ENCODE measurements around the gene DYNC2LI1. TPM values are rescaled to one million over a fixed set of nuclear protein-coding genes. Genes with fewer than 3 reads are reported as not detected.

DYNC2LI1 gene
- total RNA-seq, 1 experiment from 2014 or later = 17.7 TPM

DNA sequence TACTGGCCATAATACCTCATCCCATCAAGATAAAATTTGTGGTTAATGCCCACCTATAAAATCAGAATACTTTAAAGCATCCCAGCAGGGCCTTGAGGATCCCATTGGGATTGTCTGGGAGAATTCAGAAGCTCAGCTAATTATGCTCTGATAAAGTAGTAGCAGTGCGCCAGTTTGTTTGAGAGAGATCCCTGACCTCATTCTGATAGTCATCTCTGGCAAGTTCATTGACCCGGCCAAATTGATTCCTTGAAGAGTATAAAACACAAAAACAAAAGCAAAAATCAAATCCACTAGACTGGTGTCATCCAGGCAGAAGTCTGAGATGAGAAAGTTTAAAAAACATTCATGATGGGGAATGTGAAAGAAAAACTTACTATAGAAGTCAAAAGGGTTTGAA lies 50.7 kb downstream of the DYNC2LI1 start:
- Histone ChIP-seq H4K20me1 (ENCODE audit: low read length) (no peaks in the 10 kb centered on the region), H3K9me2 (replicated peaks; ENCODE audit: low read length) (no peaks in the 10 kb centered on the region), H3K4me3 (ENCODE audit: low read length) (no peak overlapping the region), H2AFZ (ENCODE audit: low read length) (no peak overlapping the region), H3K36me3 (ENCODE audit: low read depth, low read length) (no peaks in the 10 kb centered on the region), H3K27ac (ENCODE audit: low read length) (no peak overlapping the region), H3K4me1 (ENCODE audit: insufficient read depth, low read length) (no peaks in the 10 kb centered on the region), H3F3A (ENCODE audit: low read length, unreplicated experiment) (no peaks in the 10 kb centered on the region), H3K27me3 (ENCODE audit: low read length) (peaks cover 19% of the 10 kb centered on the region), H3K9ac (ENCODE audit: low read length) (no peak overlapping the region), H3K9me3 (ENCODE audit: low read length) (no peaks in the 10 kb centered on the region), H3K4me2 (ENCODE audit: low read length) (no peak overlapping the region), H3K79me2 (ENCODE audit: low read length) (no peaks in the 10 kb centered on the region)
- TF ChIP-seq, protein P1, sequence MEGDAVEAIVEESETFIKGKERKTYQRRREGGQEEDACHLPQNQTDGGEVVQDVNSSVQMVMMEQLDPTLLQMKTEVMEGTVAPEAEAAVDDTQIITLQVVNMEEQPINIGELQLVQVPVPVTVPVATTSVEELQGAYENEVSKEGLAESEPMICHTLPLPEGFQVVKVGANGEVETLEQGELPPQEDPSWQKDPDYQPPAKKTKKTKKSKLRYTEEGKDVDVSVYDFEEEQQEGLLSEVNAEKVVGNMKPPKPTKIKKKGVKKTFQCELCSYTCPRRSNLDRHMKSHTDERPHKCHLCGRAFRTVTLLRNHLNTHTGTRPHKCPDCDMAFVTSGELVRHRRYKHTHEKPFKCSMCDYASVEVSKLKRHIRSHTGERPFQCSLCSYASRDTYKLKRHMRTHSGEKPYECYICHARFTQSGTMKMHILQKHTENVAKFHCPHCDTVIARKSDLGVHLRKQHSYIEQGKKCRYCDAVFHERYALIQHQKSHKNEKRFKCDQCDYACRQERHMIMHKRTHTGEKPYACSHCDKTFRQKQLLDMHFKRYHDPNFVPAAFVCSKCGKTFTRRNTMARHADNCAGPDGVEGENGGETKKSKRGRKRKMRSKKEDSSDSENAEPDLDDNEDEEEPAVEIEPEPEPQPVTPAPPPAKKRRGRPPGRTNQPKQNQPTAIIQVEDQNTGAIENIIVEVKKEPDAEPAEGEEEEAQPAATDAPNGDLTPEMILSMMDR (conservative IDR thresholded peaks at IDR 0.05; ENCODE audit: low read depth, low read length) = no peak
- TF ChIP-seq EZH2phosphoT487 (IDR thresholded peaks at IDR 0.05; ENCODE audit: borderline replicate concordance, low read length) = no peak
- TF ChIP-seq EZH2 (IDR thresholded peaks at IDR 0.05; ENCODE audit: low read length, unreplicated experiment) = no peak
- no TSS peak for BruUV-seq (replicated peaks)
- no peak for ATAC-seq
- CTCF ChIA-PET = no interaction called here
- no peak for DNase-seq
- POLR2A ChIA-PET (ENCODE audit: unreplicated experiment) = no interaction called here
- intact Hi-C loops (cut with micrococcal nuclease) = no loop called here

DNA sequence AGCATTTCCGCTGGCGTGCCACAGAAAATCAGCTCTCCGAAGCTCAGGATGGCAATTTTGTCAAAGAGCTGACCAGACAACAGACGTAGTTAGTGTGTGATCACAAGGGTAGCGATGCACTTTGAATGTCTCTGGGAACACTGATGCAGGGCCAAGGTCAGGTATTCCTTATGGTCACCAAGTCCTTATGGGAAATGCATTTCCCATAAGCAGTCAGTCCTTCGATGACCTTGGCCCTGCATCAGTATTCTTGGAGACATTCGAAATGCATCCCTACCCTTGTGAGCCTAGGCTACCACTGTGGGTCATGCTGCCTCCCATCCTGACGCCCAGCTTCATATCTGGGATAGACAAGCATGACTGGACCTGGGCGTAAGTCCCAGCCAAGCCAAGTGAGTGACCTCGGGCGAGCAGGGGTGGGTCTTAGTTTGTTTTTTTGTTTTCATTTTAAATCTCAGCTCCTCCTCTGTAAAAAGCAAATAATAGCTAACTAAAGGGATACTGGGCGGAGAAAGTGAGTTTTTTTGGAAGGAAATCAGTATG lies 51.2 kb downstream of the DYNC2LI1 start:
- intact Hi-C loops (cut with micrococcal nuclease) = no loop called here
- Histone ChIP-seq H3K9me3 (ENCODE audit: low read length) (no peaks in the 10 kb centered on the region), H3K36me3 (ENCODE audit: low read depth, low read length) (no peaks in the 10 kb centered on the region), H2AFZ (ENCODE audit: low read length) (no peak overlapping the region), H3K27ac (ENCODE audit: low read length) (no peak overlapping the region), H3K9ac (ENCODE audit: low read length) (no peak overlapping the region), H3K4me1 (ENCODE audit: insufficient read depth, low read length) (no peaks in the 10 kb centered on the region), H3K27me3 (ENCODE audit: low read length) (peaks cover 19% of the 10 kb centered on the region), H3K4me3 (ENCODE audit: low read length) (no peak overlapping the region), H3K9me2 (replicated peaks; ENCODE audit: low read length) (no peaks in the 10 kb centered on the region), H3K79me2 (ENCODE audit: low read length) (no peaks in the 10 kb centered on the region), H3K4me2 (ENCODE audit: low read length) (no peak overlapping the region), H4K20me1 (ENCODE audit: low read length) (no peaks in the 10 kb centered on the region), H3F3A (ENCODE audit: low read length, unreplicated experiment) (no peaks in the 10 kb centered on the region)
- CTCF ChIA-PET = no interaction called here
- TF ChIP-seq, protein P1 (conservative IDR thresholded peaks at IDR 0.05; ENCODE audit: low read depth, low read length) = no peak
- no peak for TF ChIP-seq EZH2 (IDR thresholded peaks at IDR 0.05; ENCODE audit: low read length, unreplicated experiment)
- no peak for TF ChIP-seq EZH2phosphoT487 (IDR thresholded peaks at IDR 0.05; ENCODE audit: borderline replicate concordance, low read length)
- ATAC-seq (no peak), DNase-seq (no peak)
- no TSS peak for BruUV-seq (replicated peaks)
- POLR2A ChIA-PET (ENCODE audit: unreplicated experiment) = no interaction called here

DNA sequence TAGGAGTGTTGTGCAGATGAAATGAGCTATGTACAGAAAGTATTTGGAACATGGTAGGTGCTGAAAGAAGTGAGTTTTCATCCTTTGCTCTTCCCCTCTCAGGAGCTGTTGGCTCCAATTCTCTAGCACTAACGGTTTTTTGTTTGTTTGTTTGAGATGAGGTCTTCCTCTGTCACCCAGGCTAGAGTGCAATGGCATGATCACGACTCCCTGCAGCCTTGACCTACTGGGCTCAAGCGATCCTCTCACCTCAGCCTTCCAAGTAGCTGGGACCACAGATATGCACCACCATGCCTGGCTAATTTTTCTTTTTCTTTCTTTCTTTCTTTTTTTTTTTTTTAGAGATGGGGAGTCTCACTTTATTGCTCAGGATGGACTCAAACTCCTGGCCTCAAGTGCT lies 52.0 kb downstream of the DYNC2LI1 start:
- H4K20me1 ChIP-seq (ENCODE audit: low read length) = no peaks in the 10 kb centered on the region
- POLR2A ChIA-PET (ENCODE audit: unreplicated experiment) = no interaction called here
- no peaks in the 10 kb centered on the region for H3K4me1 ChIP-seq (ENCODE audit: insufficient read depth, low read length)
- CTCF ChIA-PET = no interaction called here
- H3K27me3 ChIP-seq (ENCODE audit: low read length) = peaks cover 19% of the 10 kb centered on the region
- no peak overlapping the region for H3K27ac ChIP-seq (ENCODE audit: low read length)
- no peaks in the 10 kb centered on the region for H3K79me2 ChIP-seq (ENCODE audit: low read length)
- ATAC-seq (no peak), DNase-seq (no peak)
- H3K36me3 ChIP-seq (ENCODE audit: low read depth, low read length) = no peaks in the 10 kb centered on the region
- no peak overlapping the region for H3K9ac ChIP-seq (ENCODE audit: low read length)
- H3K9me3 ChIP-seq (ENCODE audit: low read length) = no peaks in the 10 kb centered on the region
- H3K9me2 ChIP-seq (replicated peaks; ENCODE audit: low read length) = no peaks in the 10 kb centered on the region
- no peak overlapping the region for H3K4me2 ChIP-seq (ENCODE audit: low read length)
- no TSS peak for BruUV-seq (replicated peaks)
- no peaks in the 10 kb centered on the region for H3F3A ChIP-seq (ENCODE audit: low read length, unreplicated experiment)
- TF ChIP-seq EZH2phosphoT487 (IDR thresholded peaks at IDR 0.05; ENCODE audit: borderline replicate concordance, low read length) = no peak
- no peak for TF ChIP-seq EZH2 (IDR thresholded peaks at IDR 0.05; ENCODE audit: low read length, unreplicated experiment)
- TF ChIP-seq, protein P1 (conservative IDR thresholded peaks at IDR 0.05; ENCODE audit: low read depth, low read length) = no peak
- intact Hi-C loops (cut with micrococcal nuclease) = no loop called here
- H2AFZ ChIP-seq (ENCODE audit: low read length) = no peak overlapping the region
- no peak overlapping the region for H3K4me3 ChIP-seq (ENCODE audit: low read length)

Data from PC-3 (cell line).